Neural cell (in vitro differentiated cells): ENCODE results near the gene BCAR3.

Experiments used
- EZH2 ChIP-seq: fragments of 200-600, 300-800 bp; shearing (Covaris generic), sonication (generic); IDR thresholded peaks from 2 replicates; pipeline ENCODE4 v1.6.1; 2014; ENCODE audit warnings: antibody characterized with exemption, low read length, borderline replicate concordance, mild to moderate bottlenecking; ENCODE audit not compliant: insufficient read depth, poor library complexity, severe bottlenecking
- MXI1 ChIP-seq: fragments of 450-650 bp; conservative IDR thresholded peaks from 2 replicates; pipeline ENCODE4 v1.6.1; 2014; ENCODE audit warnings: antibody characterized with exemption, mild to moderate bottlenecking; ENCODE audit not compliant: poor library complexity, severe bottlenecking
- POLR2AphosphoS5 ChIP-seq: IDR thresholded peaks from 2 replicates; pipeline ENCODE4 v1.6.1; 2012
- TAF1 ChIP-seq: IDR thresholded peaks from 2 replicates; pipeline ENCODE4 v1.6.1; 2012; ENCODE audit warnings: low read depth
- TF ChIP-seq, protein P1 (sequence below): fragments of 450-650 bp; IDR thresholded peaks from 2 replicates; pipeline ENCODE4 v1.5.1; 2014; ENCODE audit warnings: antibody characterized with exemption, mild to moderate bottlenecking, moderate library complexity; ENCODE audit not compliant: poor library complexity, severe bottlenecking

DNA sequence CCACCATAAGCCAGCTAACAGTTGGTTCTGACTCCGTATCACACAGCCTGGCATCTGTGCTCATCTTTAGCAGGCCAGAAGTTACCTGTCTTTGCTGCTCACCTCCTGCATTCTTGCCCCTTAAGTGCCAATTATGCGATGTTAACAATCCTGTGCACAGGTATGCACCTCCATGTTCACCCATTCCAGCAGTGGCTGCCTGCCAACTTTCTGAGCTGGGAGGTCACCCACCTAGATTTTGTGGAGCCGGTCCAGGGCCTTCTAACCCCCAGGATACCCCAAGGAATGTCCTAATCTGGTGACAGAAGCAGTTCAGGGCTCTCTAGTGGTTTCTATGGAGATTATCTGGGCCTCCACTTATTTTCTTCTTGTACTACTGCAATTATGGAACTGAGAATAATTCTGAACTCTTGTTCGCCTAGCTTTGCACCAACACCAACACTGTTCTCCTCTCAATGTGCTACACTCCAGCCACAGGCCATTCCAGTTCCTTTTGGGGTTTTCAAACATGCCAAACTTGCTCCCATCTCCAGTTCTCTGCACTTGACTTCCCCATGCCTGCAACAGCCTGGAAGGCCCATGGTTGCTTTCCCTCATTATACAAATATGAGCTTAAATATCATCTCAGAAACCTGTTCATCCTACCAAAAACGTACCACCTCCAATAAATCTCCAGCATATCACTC lies 9.0 kb downstream of the BCAR3 start:
- TF ChIP-seq, protein P1, sequence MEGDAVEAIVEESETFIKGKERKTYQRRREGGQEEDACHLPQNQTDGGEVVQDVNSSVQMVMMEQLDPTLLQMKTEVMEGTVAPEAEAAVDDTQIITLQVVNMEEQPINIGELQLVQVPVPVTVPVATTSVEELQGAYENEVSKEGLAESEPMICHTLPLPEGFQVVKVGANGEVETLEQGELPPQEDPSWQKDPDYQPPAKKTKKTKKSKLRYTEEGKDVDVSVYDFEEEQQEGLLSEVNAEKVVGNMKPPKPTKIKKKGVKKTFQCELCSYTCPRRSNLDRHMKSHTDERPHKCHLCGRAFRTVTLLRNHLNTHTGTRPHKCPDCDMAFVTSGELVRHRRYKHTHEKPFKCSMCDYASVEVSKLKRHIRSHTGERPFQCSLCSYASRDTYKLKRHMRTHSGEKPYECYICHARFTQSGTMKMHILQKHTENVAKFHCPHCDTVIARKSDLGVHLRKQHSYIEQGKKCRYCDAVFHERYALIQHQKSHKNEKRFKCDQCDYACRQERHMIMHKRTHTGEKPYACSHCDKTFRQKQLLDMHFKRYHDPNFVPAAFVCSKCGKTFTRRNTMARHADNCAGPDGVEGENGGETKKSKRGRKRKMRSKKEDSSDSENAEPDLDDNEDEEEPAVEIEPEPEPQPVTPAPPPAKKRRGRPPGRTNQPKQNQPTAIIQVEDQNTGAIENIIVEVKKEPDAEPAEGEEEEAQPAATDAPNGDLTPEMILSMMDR = no peak
- no peak for TF ChIP-seq POLR2AphosphoS5
- TF ChIP-seq MXI1 = no peak
- TF ChIP-seq EZH2 = no peak
- no peak for TF ChIP-seq TAF1
